ENCODE results near the gene PCSK2. TPM values are rescaled to one million over a fixed set of nuclear protein-coding genes. Genes with fewer than 3 reads are reported as not detected.

PCSK2 gene
- total and polyA plus RNA-seq, 2 of the 8 experiments (the other 6 are each of a cell fraction or from before 2014, with no cell fraction given), result 1.9 to 4.2 TPM

- TF ChIP-seq SP1 (IDR thresholded peaks at IDR 0.05; ENCODE audit: low read depth, low read length) (no peak), EZH2 (IDR thresholded peaks at IDR 0.05; ENCODE audit: low read depth, low read length, severe bottlenecking) (no peak), CBX5 (IDR thresholded peaks at IDR 0.05; ENCODE audit: low read depth, low read length) (no peak), HDAC2 (IDR thresholded peaks at IDR 0.05; ENCODE audit: borderline replicate concordance in 1 of 2, low read depth in 2 of 2, low read length in 2 of 2) (no peak), SIN3A (conservative IDR thresholded peaks at IDR 0.05 in 1 of 2, IDR thresholded peaks at IDR 0.05 in 1 of 2; ENCODE audit: low read depth in 1 of 2, low read length in 2 of 2) (no peak), CTBP2 (IDR thresholded peaks at IDR 0.05; ENCODE audit: borderline replicate concordance, insufficient read depth, insufficient read length, low read length) (no peak), POLR2A (IDR thresholded peaks at IDR 0.05; ENCODE audit: control extremely low read depth in 1 of 2, low read depth in 2 of 2, low read length in 2 of 2) (no peak)
These were observed 100.6 kb downstream of the PCSK2 start (continued) for GRCh38 chr20:17327185-17328148.

Data from H1 (cell line).